ENCODE data around the gene FRAT1.

GRCh38 chr10:97270523-97271154, 48.4 kb upstream of the FRAT1 start:
- TF ChIP-seq CTCF (IDR thresholded peaks at IDR 0.05): no peak
- no peak for TF ChIP-seq EZH2 (IDR thresholded peaks at IDR 0.05; ENCODE audit: borderline replicate concordance, insufficient read depth, low read depth, low read length, poor library complexity, severe bottlenecking)
